ENCODE measurements around the gene GLT6D1.

The GLT6D1 gene

DNA sequence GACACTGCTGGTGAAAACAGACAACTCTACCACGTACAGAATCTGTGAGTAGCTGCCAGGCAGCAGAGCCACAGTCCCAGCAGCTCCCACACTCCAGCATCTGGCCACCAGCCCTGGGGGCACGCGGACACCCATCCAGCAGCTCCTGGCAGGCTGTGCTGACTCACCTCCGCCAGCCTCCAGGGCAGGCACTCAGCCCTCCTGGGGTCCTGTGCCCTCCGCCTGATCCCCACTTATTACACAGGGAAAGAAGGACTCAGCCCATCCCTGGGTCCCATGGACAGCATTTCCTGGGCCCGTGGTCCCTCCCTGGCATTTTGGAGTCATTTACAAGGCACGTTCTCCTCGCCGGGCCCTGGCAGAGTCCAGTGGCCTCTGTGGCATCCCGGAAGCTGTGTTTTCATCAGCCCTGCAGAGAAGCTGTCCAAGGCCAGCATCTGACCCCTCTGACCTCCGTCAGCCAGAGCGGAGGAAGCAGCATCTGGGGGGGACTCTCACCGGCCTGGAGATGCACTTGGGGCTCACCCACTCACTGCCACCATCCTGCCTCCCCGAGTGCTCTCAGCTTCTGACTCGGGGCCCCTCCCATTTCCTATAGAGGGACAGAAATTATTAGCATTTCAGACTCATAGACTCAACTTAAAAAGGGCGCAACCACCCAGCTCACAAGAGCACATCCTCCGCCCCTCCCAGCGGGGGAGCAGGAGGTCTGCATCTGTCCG lies 56.2 kb downstream of the GLT6D1 start:
- TF ChIP-seq ZNF274 (IDR thresholded peaks at IDR 0.05; ENCODE audit: low read depth, low read length), result no peak
- no peak overlapping the region for H3K4me3 ChIP-seq (ENCODE audit: low read length)

DNA sequence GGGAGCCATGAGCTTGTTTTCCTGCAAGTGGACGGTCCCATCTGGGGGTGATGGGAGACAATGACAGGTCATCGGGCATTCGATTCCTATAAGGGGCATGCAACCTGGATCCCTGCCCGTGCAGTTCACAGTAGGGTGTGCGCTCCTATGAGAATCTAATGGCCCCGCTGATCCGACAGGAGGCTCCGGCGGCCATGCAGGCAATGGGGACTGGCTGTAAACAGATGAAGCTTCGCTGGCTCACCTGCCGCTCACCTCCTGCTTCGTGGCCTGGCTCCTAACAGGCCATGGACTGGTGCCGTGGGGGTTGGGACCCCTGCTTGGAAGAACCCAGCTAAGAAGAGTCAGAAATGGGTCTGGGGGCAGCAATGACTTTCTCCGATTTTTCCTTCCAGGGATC lies 56.8 kb downstream of the GLT6D1 start:
- no peak for TF ChIP-seq ZNF274 (IDR thresholded peaks at IDR 0.05; ENCODE audit: low read depth, low read length)
- no peak overlapping the region for H3K4me3 ChIP-seq (ENCODE audit: low read length)

DNA sequence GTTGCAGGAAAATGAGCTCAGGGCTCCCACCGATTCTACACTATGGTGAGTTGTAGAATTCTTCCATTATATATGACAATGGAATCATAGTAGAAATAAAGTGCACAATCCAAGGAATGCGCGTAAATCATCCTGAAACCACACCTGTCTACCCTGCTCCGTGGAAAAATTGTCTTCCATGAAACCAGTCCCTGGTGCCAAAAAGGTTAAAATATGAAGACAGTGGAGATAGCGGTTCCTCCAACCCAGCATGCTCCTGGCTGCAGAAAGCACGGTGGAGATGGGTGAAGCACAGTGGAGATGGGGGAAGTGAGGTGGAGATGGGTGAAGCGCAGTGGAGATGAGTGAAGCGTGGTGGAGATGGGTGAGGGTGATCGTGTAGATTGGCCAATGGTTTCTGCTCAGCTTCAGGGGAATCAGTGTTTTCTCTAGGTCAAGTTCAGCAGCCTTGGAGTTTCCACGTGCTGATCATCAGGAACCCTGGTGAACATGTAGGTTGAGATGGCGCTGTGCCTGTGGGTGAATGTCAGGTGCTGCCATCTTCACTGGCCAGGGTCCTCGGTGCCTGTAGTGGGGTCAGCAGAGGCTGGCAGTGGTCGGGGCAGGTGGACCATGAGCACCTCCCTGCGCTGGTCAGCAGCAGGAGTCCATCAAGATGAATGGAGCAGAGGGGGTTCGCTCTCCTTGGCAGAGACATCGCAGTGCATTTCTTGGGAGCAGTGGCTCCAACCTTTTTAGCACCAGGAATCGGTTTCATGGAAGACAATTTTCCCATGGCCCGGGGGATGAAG lies 57.5 kb downstream of the GLT6D1 start:
- TF ChIP-seq ZNF274 (IDR thresholded peaks at IDR 0.05; ENCODE audit: low read depth, low read length), result no peak
- no peak overlapping the region for H3K4me3 ChIP-seq (ENCODE audit: low read length)

DNA sequence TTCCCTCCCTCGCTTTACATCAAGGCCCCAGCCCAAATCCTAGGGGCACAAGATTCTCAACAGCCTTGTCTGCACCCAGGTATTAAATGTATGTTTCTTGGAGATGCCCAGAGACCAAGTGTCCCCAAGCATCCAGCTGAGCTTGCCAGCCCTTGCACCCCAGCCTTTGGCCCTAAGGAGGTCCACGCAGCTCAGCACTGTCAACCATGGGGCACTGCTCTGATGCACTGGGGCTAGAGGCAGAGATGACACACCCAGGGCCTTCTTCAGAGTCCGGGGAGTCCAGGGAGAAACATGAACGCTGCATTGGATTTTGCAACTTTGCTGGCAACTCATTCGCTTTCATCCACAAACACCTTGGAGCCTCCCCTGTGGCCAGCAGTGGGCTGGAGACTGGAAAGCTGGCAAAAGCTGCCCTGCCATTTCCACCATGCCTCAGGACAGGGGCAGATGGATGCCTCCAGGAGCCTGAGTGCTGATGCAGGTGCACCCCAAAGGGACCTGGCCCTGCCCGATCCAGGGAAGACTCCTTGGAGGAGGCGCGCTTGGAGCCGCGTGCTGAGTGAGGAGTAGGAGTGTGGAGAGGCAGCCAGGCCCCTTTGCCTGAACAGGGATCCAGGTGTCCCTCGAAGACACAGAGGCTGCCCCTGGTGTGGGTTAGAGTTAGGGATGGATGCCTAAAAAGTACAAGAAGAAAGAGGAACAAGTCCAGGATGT lies 58.5 kb downstream of the GLT6D1 start:
- TF ChIP-seq ZNF274 (IDR thresholded peaks at IDR 0.05; ENCODE audit: low read depth, low read length), result no peak
- H3K4me3 ChIP-seq (ENCODE audit: low read length), result no peak overlapping the region

- no peak for TF ChIP-seq ZNF274 (IDR thresholded peaks at IDR 0.05; ENCODE audit: low read depth, low read length)
- no peak overlapping the region for H3K4me3 ChIP-seq (ENCODE audit: low read length)
Measured at GRCh38 chr9:135579889-135580660, 59.3 kb downstream of the GLT6D1 start.

- TF ChIP-seq ZNF274 (IDR thresholded peaks at IDR 0.05; ENCODE audit: low read depth, low read length), result no peak
- no peak overlapping the region for H3K4me3 ChIP-seq (ENCODE audit: low read length)
Measured at GRCh38 chr9:135579356-135579755, 60.0 kb downstream of the GLT6D1 start.

- no peak overlapping the region for H3K4me3 ChIP-seq (ENCODE audit: low read length)
- TF ChIP-seq ZNF274 (IDR thresholded peaks at IDR 0.05; ENCODE audit: low read depth, low read length), result no peak
Measured at GRCh38 chr9:135577256-135577655, 62.1 kb downstream of the GLT6D1 start.

- H3K4me3 ChIP-seq (ENCODE audit: low read length), result no peak overlapping the region
- no peak for TF ChIP-seq ZNF274 (IDR thresholded peaks at IDR 0.05; ENCODE audit: low read depth, low read length)
Measured at GRCh38 chr9:135575995-135576631, 63.2 kb downstream of the GLT6D1 start.

DNA sequence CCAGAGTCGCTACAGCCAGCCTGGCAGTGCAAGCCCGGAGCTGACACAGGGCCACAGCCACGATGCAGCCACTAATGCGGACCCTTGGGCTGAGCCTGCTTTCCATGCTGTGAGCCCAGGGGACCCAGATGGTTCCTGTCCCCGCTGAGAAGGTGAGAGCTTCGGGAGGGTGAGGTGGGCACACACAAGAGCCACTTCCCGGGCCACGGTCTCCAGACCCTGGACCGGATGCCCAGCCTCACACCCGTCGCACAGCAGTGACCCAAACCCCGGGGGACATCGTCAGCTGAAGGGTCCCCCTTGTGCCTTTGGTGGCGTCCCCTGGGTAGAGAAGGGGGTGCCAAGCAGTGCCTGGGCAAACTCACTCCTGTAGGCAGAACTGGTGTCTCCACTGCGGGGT lies 64.4 kb downstream of the GLT6D1 start:
- no peak overlapping the region for H3K4me3 ChIP-seq (ENCODE audit: low read length)
- no peak for TF ChIP-seq ZNF274 (IDR thresholded peaks at IDR 0.05; ENCODE audit: low read depth, low read length)

- no peak overlapping the region for H3K4me3 ChIP-seq (ENCODE audit: low read length)
- TF ChIP-seq ZNF274 (IDR thresholded peaks at IDR 0.05; ENCODE audit: low read depth, low read length), result no peak
Measured at GRCh38 chr9:135574331-135574730, 65.0 kb downstream of the GLT6D1 start.
